Lower leg skin (tissue), 3 donors: ENCODE data around the gene RAB9B.

ENCODE experiments used
- POLR2A ChIP-seq, 2 donors: fragments of 450-650 bp; IDR thresholded peaks; one replicate each; pipeline ENCODE4 v1.6.1; 2016 to 2017; ENCODE audit warnings: antibody characterized with exemption in 2 of 2, mild to moderate bottlenecking in 1 of 2, moderate library complexity in 1 of 2
- TF ChIP-seq, protein P1 (sequence below), 3 donors: fragments of 450-650 bp; IDR thresholded peaks; one replicate each; pipeline ENCODE4 v1.5.1; 2016; ENCODE audit warnings: antibody characterized with exemption in 3 of 3, mild to moderate bottlenecking in 3 of 3, moderate library complexity in 2 of 3

DNA sequence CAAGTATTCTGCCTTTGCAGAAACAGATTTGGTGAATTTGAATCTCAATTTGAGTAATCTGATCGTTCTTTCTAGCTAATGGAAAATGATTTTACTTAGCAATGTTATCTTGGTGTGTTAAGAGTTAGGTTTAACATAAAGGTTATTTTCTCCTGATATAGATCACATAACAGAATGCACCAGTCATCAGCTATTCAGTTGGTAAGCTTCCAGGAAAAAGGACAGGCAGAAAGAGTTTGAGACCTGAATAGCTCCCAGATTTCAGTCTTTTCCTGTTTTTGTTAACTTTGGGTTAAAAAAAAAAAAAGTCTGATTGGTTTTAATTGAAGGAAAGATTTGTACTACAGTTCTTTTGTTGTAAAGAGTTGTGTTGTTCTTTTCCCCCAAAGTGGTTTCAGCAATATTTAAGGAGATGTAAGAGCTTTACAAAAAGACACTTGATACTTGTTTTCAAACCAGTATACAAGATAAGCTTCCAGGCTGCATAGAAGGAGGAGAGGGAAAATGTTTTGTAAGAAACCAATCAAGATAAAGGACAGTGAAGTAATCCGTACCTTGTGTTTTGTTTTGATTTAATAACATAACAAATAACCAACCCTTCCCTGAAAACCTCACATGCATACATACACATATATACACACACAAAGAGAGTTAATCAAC, 40.1 kb downstream of the RAB9B start:
- no peak for TF ChIP-seq POLR2A (IDR thresholded peaks at IDR 0.05)
- TF ChIP-seq, protein P1, sequence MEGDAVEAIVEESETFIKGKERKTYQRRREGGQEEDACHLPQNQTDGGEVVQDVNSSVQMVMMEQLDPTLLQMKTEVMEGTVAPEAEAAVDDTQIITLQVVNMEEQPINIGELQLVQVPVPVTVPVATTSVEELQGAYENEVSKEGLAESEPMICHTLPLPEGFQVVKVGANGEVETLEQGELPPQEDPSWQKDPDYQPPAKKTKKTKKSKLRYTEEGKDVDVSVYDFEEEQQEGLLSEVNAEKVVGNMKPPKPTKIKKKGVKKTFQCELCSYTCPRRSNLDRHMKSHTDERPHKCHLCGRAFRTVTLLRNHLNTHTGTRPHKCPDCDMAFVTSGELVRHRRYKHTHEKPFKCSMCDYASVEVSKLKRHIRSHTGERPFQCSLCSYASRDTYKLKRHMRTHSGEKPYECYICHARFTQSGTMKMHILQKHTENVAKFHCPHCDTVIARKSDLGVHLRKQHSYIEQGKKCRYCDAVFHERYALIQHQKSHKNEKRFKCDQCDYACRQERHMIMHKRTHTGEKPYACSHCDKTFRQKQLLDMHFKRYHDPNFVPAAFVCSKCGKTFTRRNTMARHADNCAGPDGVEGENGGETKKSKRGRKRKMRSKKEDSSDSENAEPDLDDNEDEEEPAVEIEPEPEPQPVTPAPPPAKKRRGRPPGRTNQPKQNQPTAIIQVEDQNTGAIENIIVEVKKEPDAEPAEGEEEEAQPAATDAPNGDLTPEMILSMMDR (IDR thresholded peaks at IDR 0.05), result no peak
